ENCODE measurements around the gene NKX1-2. TPM values are rescaled to one million over a fixed set of nuclear protein-coding genes. Genes with fewer than 3 reads are reported as not detected.

Gene NKX1-2
- polyA plus RNA-seq, 1 of the 3 experiments (the other 2 are of a cell fraction) = not detected

DNA sequence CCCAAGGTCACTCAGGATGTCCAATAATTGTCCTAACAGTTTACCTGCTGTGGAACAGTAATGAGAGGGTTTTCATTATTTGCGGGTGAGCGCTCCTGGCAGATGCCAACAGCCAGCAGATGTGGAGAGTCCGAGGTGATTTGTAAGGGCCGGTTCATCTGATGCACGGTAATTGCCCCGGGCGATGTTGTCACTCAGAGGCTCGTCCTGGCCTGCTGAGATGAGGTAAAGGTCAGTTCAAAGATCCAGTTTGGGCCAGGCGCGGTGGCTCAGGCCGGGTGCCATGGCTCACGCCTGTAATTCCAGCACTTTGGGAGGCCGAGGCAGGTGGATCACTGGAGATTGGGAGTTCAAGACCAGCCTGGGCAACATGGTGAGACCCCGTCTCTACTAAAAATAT, 28.7 kb upstream of the NKX1-2 start:
- Histone ChIP-seq H4K20me1 (ENCODE audit: insufficient read depth) (no peaks in the 10 kb centered on the region), H3K27me3 (ENCODE audit: insufficient read depth) (no peaks in the 10 kb centered on the region), H3K9ac (no peak overlapping the region), H2AFZ (ENCODE audit: low read depth) (no peak overlapping the region), H3K4me3 (ENCODE audit: low read depth in 2 of 2, low read length in 1 of 2) (no peak overlapping the region), H3K9me2 (no peaks in the 10 kb centered on the region), H3K27ac (ENCODE audit: low read depth in 2 of 2, low read length in 1 of 2) (no peak overlapping the region), H3K4me1 (ENCODE audit: control insufficient read depth in 1 of 2, insufficient read depth in 2 of 2, low read depth in 1 of 2, low read length in 1 of 2) (peaks cover 0 to 7% of the 10 kb centered on the region in 2 experiments; a peak in 1 of 4 replicates), H3K9me3 (no peaks in the 10 kb centered on the region), H3K4me2 (no peak overlapping the region), H3K79me2 (ENCODE audit: insufficient read depth) (no peaks in the 10 kb centered on the region), H3F3A (replicated peaks; ENCODE audit: insufficient read depth) (no peaks in the 10 kb centered on the region), H3K36me3 (replicated peaks in 1 of 2; ENCODE audit: control insufficient read depth in 1 of 2, insufficient read depth in 2 of 2, low read length in 1 of 2) (no peaks in the 10 kb centered on the region)
- TF ChIP-seq FOSL2 (IDR thresholded peaks at IDR 0.05; ENCODE audit: borderline replicate concordance, low read depth) (no peak), NRF1 (IDR thresholded peaks at IDR 0.05; ENCODE audit: low read depth, low read length) (no peak), RFX5 (IDR thresholded peaks at IDR 0.05; ENCODE audit: low read length) (no peak), NFIC (IDR thresholded peaks at IDR 0.05; ENCODE audit: borderline replicate concordance) (no peak), JUND (IDR thresholded peaks at IDR 0.05) (no peak), EZH2phosphoT487 (IDR thresholded peaks at IDR 0.05; ENCODE audit: borderline replicate concordance, low read depth) (no peak), GABPA (IDR thresholded peaks at IDR 0.05; ENCODE audit: low read depth) (no peak), SIN3A (IDR thresholded peaks at IDR 0.05; ENCODE audit: borderline replicate concordance, low read depth, low read length) (no peak), TCF12 (IDR thresholded peaks at IDR 0.05) (no peak), RAD21 (IDR thresholded peaks at IDR 0.05; ENCODE audit: low read length) (no peak), YY1 (IDR thresholded peaks at IDR 0.05; ENCODE audit: low read depth) (no peak), FOXM1 (IDR thresholded peaks at IDR 0.05; ENCODE audit: low read depth) (no peak), EP300 (IDR thresholded peaks at IDR 0.05; ENCODE audit: borderline replicate concordance in 1 of 2, low read depth in 1 of 2, low read length in 1 of 2) (no peak), SMC3 (IDR thresholded peaks at IDR 0.05; ENCODE audit: low read depth, low read length) (no peak)
- TF ChIP-seq, protein P1, sequence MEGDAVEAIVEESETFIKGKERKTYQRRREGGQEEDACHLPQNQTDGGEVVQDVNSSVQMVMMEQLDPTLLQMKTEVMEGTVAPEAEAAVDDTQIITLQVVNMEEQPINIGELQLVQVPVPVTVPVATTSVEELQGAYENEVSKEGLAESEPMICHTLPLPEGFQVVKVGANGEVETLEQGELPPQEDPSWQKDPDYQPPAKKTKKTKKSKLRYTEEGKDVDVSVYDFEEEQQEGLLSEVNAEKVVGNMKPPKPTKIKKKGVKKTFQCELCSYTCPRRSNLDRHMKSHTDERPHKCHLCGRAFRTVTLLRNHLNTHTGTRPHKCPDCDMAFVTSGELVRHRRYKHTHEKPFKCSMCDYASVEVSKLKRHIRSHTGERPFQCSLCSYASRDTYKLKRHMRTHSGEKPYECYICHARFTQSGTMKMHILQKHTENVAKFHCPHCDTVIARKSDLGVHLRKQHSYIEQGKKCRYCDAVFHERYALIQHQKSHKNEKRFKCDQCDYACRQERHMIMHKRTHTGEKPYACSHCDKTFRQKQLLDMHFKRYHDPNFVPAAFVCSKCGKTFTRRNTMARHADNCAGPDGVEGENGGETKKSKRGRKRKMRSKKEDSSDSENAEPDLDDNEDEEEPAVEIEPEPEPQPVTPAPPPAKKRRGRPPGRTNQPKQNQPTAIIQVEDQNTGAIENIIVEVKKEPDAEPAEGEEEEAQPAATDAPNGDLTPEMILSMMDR (IDR thresholded peaks at IDR 0.05) = no peak
- TF ChIP-seq, protein P2, sequence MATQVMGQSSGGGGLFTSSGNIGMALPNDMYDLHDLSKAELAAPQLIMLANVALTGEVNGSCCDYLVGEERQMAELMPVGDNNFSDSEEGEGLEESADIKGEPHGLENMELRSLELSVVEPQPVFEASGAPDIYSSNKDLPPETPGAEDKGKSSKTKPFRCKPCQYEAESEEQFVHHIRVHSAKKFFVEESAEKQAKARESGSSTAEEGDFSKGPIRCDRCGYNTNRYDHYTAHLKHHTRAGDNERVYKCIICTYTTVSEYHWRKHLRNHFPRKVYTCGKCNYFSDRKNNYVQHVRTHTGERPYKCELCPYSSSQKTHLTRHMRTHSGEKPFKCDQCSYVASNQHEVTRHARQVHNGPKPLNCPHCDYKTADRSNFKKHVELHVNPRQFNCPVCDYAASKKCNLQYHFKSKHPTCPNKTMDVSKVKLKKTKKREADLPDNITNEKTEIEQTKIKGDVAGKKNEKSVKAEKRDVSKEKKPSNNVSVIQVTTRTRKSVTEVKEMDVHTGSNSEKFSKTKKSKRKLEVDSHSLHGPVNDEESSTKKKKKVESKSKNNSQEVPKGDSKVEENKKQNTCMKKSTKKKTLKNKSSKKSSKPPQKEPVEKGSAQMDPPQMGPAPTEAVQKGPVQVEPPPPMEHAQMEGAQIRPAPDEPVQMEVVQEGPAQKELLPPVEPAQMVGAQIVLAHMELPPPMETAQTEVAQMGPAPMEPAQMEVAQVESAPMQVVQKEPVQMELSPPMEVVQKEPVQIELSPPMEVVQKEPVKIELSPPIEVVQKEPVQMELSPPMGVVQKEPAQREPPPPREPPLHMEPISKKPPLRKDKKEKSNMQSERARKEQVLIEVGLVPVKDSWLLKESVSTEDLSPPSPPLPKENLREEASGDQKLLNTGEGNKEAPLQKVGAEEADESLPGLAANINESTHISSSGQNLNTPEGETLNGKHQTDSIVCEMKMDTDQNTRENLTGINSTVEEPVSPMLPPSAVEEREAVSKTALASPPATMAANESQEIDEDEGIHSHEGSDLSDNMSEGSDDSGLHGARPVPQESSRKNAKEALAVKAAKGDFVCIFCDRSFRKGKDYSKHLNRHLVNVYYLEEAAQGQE (IDR thresholded peaks at IDR 0.05; ENCODE audit: low read depth, low read length) = no peak
- TF ChIP-seq, protein P3, sequence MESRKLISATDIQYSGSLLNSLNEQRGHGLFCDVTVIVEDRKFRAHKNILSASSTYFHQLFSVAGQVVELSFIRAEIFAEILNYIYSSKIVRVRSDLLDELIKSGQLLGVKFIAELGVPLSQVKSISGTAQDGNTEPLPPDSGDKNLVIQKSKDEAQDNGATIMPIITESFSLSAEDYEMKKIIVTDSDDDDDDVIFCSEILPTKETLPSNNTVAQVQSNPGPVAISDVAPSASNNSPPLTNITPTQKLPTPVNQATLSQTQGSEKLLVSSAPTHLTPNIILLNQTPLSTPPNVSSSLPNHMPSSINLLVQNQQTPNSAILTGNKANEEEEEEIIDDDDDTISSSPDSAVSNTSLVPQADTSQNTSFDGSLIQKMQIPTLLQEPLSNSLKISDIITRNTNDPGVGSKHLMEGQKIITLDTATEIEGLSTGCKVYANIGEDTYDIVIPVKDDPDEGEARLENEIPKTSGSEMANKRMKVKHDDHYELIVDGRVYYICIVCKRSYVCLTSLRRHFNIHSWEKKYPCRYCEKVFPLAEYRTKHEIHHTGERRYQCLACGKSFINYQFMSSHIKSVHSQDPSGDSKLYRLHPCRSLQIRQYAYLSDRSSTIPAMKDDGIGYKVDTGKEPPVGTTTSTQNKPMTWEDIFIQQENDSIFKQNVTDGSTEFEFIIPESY (IDR thresholded peaks at IDR 0.05; ENCODE audit: borderline replicate concordance, low read depth) = no peak
- ChIA-PET POLR2A (no interaction called here), CTCF (no interaction called here)
- no peak for DNase-seq
- 100% methylated on average over 2 of the region's 14 CpGs for WGBS (ENCODE audit: low lambda C conversion rate)

Data from SK-N-SH (cell line).